ENCODE results near the gene ATP6AP2. TPM values are rescaled to one million over a fixed set of nuclear protein-coding genes. Genes with fewer than 3 reads are reported as not detected.

Gene ATP6AP2
- total RNA-seq, 1 experiment from 2014 or later, result 45.5 TPM

DNA sequence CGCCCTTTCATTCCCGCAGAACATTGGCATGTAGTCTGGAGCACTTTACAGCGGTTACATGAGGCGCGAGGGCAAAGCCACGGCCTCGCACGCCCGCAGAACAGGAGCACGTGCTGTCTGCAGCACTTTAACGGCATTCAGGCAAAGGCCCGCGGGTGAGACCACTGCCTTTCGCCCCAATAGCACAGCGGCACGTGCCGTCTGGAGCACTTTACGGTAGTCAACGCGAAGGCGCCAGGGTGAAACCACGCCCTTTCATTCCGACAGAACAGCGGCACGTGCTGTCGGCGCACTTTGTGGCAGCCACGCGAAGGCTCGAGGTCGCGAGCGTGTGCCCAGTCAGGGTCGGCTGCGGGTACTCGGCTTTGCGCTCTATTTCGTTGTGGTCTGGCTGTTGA lies 42.4 kb downstream of the ATP6AP2 start, which contains the start of gene MPC1L:
TSS of gene MPC1L (plus strand) at position 290 of the 398 bp plus-strand sequence. CDS start 138 bp downstream, outside the sequence.
- Histone ChIP-seq H3K4me3 (no peak within 1 kb of the TSS), H4K20me1 (ENCODE audit: insufficient read depth) (no peaks in the 10 kb centered on the region), H2AFZ (no peak within 1 kb of the TSS), H3K9me2 (ENCODE audit: insufficient read depth) (no peaks in the 10 kb centered on the region), H3K36me3 (ENCODE audit: low read depth) (no peaks in the 10 kb centered on the region), H3K4me1 (replicated peaks; ENCODE audit: insufficient read depth) (no peaks in the 10 kb centered on the region), H3K79me2 (ENCODE audit: low read depth) (no peaks in the 10 kb centered on the region), H3K9me3 (ENCODE audit: insufficient read depth, low read depth) (no peaks in the 10 kb centered on the region), H3F3A (ENCODE audit: insufficient read depth, low read depth) (no peaks in the 10 kb centered on the region), H3K27ac (no peak within 1 kb of the TSS), H3K27me3 (ENCODE audit: insufficient read depth, low read depth) (no peaks in the 10 kb centered on the region), H3K4me2 (no peak within 1 kb of the TSS)
- BruUV-seq (replicated peaks), result no TSS peak
- ChIA-PET POLR2A (ENCODE audit: unreplicated experiment) (no interaction called here), CTCF (no interaction called here)
- no peak for DNase-seq
- TF ChIP-seq, protein P1, sequence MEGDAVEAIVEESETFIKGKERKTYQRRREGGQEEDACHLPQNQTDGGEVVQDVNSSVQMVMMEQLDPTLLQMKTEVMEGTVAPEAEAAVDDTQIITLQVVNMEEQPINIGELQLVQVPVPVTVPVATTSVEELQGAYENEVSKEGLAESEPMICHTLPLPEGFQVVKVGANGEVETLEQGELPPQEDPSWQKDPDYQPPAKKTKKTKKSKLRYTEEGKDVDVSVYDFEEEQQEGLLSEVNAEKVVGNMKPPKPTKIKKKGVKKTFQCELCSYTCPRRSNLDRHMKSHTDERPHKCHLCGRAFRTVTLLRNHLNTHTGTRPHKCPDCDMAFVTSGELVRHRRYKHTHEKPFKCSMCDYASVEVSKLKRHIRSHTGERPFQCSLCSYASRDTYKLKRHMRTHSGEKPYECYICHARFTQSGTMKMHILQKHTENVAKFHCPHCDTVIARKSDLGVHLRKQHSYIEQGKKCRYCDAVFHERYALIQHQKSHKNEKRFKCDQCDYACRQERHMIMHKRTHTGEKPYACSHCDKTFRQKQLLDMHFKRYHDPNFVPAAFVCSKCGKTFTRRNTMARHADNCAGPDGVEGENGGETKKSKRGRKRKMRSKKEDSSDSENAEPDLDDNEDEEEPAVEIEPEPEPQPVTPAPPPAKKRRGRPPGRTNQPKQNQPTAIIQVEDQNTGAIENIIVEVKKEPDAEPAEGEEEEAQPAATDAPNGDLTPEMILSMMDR (conservative IDR thresholded peaks at IDR 0.05), result no peak
- no peak for TF ChIP-seq EZH2 (IDR thresholded peaks at IDR 0.05; ENCODE audit: low read depth)
- intact Hi-C loops (cut with micrococcal nuclease; ENCODE audit: unreplicated experiment), result no loop called here

DNA sequence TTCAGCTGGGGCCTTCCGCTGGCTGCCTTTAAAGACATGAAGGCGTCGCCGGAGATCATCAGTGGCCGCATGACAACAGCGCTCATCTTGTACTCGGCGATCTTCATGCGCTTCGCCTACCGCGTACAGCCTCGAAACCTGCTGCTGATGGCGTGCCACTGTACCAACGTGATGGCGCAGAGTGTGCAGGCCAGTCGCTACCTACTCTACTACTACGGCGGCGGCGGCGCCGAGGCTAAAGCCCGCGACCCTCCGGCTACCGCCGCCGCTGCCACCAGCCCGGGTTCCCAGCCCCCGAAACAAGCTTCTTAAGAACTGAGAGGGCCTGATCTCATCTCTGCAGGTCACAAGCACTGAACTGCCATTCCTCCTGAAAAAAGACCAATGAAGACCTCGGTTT lies 42.9 kb downstream of the ATP6AP2 start:
- Histone ChIP-seq H3K79me2 (ENCODE audit: low read depth) (no peaks in the 10 kb centered on the region), H3K4me2 (no peak overlapping the region), H3K36me3 (ENCODE audit: low read depth) (no peaks in the 10 kb centered on the region), H3K9me3 (ENCODE audit: insufficient read depth, low read depth) (no peaks in the 10 kb centered on the region), H3K27ac (no peak overlapping the region), H3F3A (ENCODE audit: insufficient read depth, low read depth) (no peaks in the 10 kb centered on the region), H2AFZ (no peak overlapping the region), H3K4me3 (no peak overlapping the region), H3K4me1 (replicated peaks; ENCODE audit: insufficient read depth) (no peaks in the 10 kb centered on the region), H4K20me1 (ENCODE audit: insufficient read depth) (no peaks in the 10 kb centered on the region), H3K27me3 (ENCODE audit: insufficient read depth, low read depth) (no peaks in the 10 kb centered on the region), H3K9me2 (ENCODE audit: insufficient read depth) (no peaks in the 10 kb centered on the region)
- intact Hi-C loops (cut with micrococcal nuclease; ENCODE audit: unreplicated experiment), result no loop called here
- TF ChIP-seq EZH2 (IDR thresholded peaks at IDR 0.05; ENCODE audit: low read depth), result no peak
- TF ChIP-seq, protein P1 (conservative IDR thresholded peaks at IDR 0.05), result no peak
- no peak for DNase-seq
- POLR2A ChIA-PET (ENCODE audit: unreplicated experiment), result no interaction called here
- CTCF ChIA-PET, result no interaction called here
- no TSS peak for BruUV-seq (replicated peaks)

DNA sequence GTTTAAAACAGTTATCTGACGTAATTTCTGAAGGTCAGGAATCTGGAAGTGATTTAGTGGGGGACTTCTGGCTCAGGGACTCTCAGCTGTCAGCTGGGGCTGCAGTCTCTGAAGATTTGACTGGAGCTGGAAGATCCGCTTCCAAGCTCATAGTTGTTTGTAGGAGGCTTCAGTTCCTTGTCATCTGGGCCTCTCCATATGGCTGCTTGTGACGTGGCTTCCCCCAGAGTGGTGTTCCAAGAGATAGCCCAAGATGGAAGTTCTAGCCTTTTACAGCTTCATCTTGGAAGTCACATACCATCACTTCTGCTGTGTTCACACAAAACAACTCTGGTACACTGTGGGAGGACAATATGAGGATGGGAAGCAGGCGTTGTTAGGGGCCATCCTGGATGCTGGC lies 44.5 kb downstream of the ATP6AP2 start:
- Histone ChIP-seq H3K4me1 (replicated peaks; ENCODE audit: insufficient read depth) (no peaks in the 10 kb centered on the region), H3K27ac (no peak overlapping the region), H4K20me1 (ENCODE audit: insufficient read depth) (no peaks in the 10 kb centered on the region), H3K9me3 (ENCODE audit: insufficient read depth, low read depth) (no peaks in the 10 kb centered on the region), H3K9me2 (ENCODE audit: insufficient read depth) (no peaks in the 10 kb centered on the region), H3K27me3 (ENCODE audit: insufficient read depth, low read depth) (no peaks in the 10 kb centered on the region), H2AFZ (no peak overlapping the region), H3K36me3 (ENCODE audit: low read depth) (no peaks in the 10 kb centered on the region), H3K79me2 (ENCODE audit: low read depth) (no peaks in the 10 kb centered on the region), H3K4me3 (no peak overlapping the region), H3F3A (ENCODE audit: insufficient read depth, low read depth) (no peaks in the 10 kb centered on the region), H3K4me2 (no peak overlapping the region)
- ChIA-PET CTCF (no interaction called here), POLR2A (ENCODE audit: unreplicated experiment) (no interaction called here)
- DNase-seq, result no peak
- no peak for TF ChIP-seq EZH2 (IDR thresholded peaks at IDR 0.05; ENCODE audit: low read depth)
- TF ChIP-seq, protein P1 (conservative IDR thresholded peaks at IDR 0.05), result no peak
- BruUV-seq (replicated peaks), result no TSS peak
- intact Hi-C loops (cut with micrococcal nuclease; ENCODE audit: unreplicated experiment), result no loop called here

Data from PC-9 (cell line).